Hypothalamus (tissue), 51 donors: ENCODE data around the gene ABCA4.
"Not testable (repeated sequence)": the region's sequence is repeated elsewhere in the genome, so short reads cannot be mapped to it uniquely, and the experiment has no call there.

Experiments
- DNase-seq, 51 donors: peaks; one replicate each; lab custom pipeline; 2025; lab: John Stamatoyannopoulos, UW

The ABCA4 gene

GRCh38 chr1:94011709-94012595 lies 109.0 kb downstream of the ABCA4 start:
- no peak for DNase-seq

- no peak for DNase-seq
These were observed 109.8 kb downstream of the ABCA4 start for GRCh38 chr1:94011129-94011528.

- DNase-seq, result no peak
These were observed 111.6 kb downstream of the ABCA4 start for GRCh38 chr1:94009304-94009703.

GRCh38 chr1:94006604-94007003 lies 114.3 kb downstream of the ABCA4 start:
- no peak for DNase-seq

- no peak for DNase-seq
These were observed 116.0 kb downstream of the ABCA4 start for GRCh38 chr1:94004924-94005323.

- no peak for DNase-seq
These were observed 118.7 kb downstream of the ABCA4 start for GRCh38 chr1:94002046-94002787.

- no peak for DNase-seq
These were observed 119.4 kb downstream of the ABCA4 start for GRCh38 chr1:94001397-94002045.

GRCh38 chr1:94000510-94001282 lies 120.3 kb downstream of the ABCA4 start:
- no peak for DNase-seq

GRCh38 chr1:93999840-94000415 lies 121.0 kb downstream of the ABCA4 start:
- no peak for DNase-seq

- DNase-seq, result not testable (repeated sequence)
These were observed 122.4 kb downstream of the ABCA4 start for GRCh38 chr1:93998532-93998931.

- DNase-seq, result no peak
These were observed 123.2 kb downstream of the ABCA4 start for GRCh38 chr1:93997756-93998155.

- no peak for DNase-seq
These were observed 125.0 kb downstream of the ABCA4 start for GRCh38 chr1:93995837-93996536.

GRCh38 chr1:93993731-93994130 lies 127.2 kb downstream of the ABCA4 start:
- DNase-seq, result no peak

- DNase-seq, result no peak
These were observed 128.0 kb downstream of the ABCA4 start for GRCh38 chr1:93992954-93993353.

GRCh38 chr1:93992190-93992589 lies 128.8 kb downstream of the ABCA4 start:
- no peak for DNase-seq

GRCh38 chr1:93991271-93991670 lies 129.7 kb downstream of the ABCA4 start:
- no peak for DNase-seq

- DNase-seq, result not testable (repeated sequence)
These were observed 130.5 kb downstream of the ABCA4 start for GRCh38 chr1:93990477-93990876.

- DNase-seq, result no peak
These were observed 130.9 kb downstream of the ABCA4 start for GRCh38 chr1:93990010-93990409.

- DNase-seq, result no peak
These were observed 131.3 kb downstream of the ABCA4 start for GRCh38 chr1:93989601-93990000.
